Loucy (cell line): ENCODE results near the gene ITGB1BP1.

ENCODE experiments used
- EZH2phosphoT487 ChIP-seq: fragments of 200-600 bp; IDR thresholded peaks from 2 replicates; pipeline ENCODE4 v1.6.1; 2018; ENCODE audit warnings: antibody characterized with exemption, mild to moderate bottlenecking, moderate library complexity, borderline replicate concordance
- TF ChIP-seq, protein P1 (sequence below): fragments of 200-600 bp; sonication (generic); conservative IDR thresholded peaks from 2 replicates; pipeline ENCODE4 v1.5.1; 2014; ENCODE audit warnings: mild to moderate bottlenecking, antibody characterized with exemption, low read length

DNA sequence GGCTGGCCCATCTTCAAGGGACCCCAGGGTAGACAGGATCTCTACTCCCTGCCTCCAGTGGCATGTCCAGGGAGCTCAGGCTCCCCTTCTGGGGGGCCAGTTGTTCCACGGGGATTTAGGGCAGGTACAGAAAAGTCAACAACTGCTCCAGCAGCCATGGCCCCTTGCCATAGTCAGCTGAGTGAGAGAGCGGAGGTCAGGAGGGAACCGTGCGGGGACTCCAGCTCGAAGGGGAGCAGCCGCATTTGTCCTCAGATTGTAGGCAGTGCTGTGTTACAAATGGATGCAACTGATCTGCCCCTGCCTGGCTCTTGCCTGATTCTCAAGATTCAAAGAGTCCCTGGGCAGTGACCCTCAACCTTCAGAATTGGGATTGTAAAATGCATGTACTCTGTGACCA is 49.9 kb downstream of the ITGB1BP1 start:
- TF ChIP-seq, protein P1, sequence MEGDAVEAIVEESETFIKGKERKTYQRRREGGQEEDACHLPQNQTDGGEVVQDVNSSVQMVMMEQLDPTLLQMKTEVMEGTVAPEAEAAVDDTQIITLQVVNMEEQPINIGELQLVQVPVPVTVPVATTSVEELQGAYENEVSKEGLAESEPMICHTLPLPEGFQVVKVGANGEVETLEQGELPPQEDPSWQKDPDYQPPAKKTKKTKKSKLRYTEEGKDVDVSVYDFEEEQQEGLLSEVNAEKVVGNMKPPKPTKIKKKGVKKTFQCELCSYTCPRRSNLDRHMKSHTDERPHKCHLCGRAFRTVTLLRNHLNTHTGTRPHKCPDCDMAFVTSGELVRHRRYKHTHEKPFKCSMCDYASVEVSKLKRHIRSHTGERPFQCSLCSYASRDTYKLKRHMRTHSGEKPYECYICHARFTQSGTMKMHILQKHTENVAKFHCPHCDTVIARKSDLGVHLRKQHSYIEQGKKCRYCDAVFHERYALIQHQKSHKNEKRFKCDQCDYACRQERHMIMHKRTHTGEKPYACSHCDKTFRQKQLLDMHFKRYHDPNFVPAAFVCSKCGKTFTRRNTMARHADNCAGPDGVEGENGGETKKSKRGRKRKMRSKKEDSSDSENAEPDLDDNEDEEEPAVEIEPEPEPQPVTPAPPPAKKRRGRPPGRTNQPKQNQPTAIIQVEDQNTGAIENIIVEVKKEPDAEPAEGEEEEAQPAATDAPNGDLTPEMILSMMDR = no peak
- TF ChIP-seq EZH2phosphoT487 = no peak
